AG09319 (cell line): Measurements from ENCODE around the gene FBXL7.

Experiments
- DNase-seq: peaks from one replicate; pipeline ENCODE4 v3.0.0-alpha.2; 2010; ENCODE audit warnings: low read depth; ENCODE audit errors: extremely low read depth
- TF ChIP-seq, protein P1 (sequence below): IDR thresholded peaks from 2 replicates; pipeline ENCODE4 v1.5.1; 2011; ENCODE audit warnings: low read depth, mild to moderate bottlenecking, inconsistent platforms, low read length, moderate library complexity

The FBXL7 gene

DNA sequence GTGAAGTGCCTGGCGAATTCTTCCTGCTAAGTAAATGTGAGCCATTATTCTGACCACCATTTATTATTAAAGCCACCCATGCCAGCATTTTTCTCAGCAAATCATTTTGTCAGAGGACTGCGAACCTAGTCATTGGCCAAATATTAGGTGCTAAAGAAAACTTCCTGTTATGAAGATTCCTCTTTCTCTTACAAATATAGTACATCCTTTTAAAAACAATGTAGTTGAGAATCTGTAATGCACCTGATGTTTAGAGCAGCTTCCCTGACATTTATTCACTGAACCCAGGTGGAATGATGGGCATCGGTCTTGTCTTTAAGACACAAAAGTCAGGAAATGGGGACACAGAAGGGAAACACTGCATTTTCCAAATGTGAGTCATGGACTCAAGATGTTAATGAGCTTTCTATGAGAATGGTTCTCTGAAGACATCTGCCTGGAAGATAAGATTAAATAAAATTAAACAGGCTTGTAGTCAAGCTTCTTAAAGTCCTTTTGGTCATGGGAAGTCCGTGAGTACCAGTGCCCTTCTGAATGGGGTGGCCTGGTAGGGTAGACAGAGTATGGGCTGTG is 290.6 kb downstream of the FBXL7 start:
- TF ChIP-seq, protein P1, sequence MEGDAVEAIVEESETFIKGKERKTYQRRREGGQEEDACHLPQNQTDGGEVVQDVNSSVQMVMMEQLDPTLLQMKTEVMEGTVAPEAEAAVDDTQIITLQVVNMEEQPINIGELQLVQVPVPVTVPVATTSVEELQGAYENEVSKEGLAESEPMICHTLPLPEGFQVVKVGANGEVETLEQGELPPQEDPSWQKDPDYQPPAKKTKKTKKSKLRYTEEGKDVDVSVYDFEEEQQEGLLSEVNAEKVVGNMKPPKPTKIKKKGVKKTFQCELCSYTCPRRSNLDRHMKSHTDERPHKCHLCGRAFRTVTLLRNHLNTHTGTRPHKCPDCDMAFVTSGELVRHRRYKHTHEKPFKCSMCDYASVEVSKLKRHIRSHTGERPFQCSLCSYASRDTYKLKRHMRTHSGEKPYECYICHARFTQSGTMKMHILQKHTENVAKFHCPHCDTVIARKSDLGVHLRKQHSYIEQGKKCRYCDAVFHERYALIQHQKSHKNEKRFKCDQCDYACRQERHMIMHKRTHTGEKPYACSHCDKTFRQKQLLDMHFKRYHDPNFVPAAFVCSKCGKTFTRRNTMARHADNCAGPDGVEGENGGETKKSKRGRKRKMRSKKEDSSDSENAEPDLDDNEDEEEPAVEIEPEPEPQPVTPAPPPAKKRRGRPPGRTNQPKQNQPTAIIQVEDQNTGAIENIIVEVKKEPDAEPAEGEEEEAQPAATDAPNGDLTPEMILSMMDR: no peak
- DNase-seq: no peak

GRCh38 chr5:15791274-15791673 is 291.3 kb downstream of the FBXL7 start:
- DNase-seq: no peak

GRCh38 chr5:15791859-15792258 is 291.9 kb downstream of the FBXL7 start:
- TF ChIP-seq, protein P1: no peak
- DNase-seq: no peak

More at GRCh38 chr5:15791274-15791673, 291.3 kb downstream of the FBXL7 start:
- TF ChIP-seq, protein P1: no peak; the same call in none of the 2 replicates

DNA sequence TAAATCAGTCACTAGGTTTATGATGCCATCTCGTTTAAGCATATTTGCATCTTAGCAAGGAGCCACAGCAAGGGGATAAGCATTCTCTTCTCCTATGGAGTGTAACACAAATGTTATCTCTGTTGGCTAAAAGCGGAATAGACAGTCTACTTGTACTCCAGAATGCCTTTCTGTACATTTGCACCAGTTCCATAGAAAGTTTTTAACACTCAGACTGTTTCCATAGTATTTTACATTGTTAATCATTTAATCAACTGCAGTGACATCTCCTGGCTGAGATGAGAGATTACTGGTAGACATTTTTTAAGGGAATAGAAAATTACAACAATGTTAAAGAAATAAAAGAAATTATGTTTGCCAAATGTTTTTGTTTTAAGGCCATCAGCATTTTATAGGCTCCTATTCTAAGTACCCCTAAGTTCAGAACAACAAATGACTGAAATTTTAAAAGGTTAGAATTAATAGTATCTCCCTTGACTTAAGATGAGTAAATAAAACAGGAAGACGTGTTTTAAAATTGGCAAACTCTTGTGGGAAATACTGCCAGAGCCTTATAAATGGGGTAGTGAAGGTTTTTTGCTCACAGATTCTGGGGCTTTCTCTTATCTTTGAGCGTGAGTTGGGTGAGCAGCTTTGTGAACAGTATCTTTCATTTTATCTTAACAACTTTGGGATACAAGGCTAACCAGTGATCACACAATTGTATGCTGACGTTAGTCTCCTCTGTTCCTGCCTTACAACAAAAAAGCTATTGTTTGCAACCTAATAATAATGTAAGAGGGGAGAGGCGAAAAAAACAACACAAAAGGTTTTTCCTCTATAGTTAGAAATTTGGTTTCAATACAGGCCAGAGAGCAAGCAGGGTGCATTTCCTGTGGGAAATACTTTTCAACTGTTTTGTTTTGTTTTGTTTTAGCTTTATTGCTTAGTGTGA is 294.3 kb downstream of the FBXL7 start:
- DNase-seq: no peak
- TF ChIP-seq, protein P1: peak; percentile 38

DNA sequence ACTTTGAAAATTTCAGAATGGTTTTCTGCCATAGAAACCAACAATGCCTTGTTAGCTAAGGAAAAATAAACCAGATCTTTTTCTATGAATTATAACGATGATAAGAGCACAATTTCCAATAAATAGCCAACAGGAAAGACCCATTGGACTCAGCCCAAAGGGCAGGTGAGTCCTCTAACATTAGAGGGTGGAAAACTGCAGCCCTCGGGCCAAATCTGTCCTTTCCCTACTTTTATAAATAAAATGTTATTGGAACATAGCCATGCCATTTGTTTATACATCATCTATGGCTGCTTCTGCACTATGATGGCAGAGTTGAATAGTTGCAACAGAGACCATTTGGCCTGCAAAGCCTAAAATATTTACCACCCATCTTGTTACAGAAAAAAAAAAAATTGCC is 296.1 kb downstream of the FBXL7 start:
- TF ChIP-seq, protein P1: no peak
- DNase-seq: no peak

DNA sequence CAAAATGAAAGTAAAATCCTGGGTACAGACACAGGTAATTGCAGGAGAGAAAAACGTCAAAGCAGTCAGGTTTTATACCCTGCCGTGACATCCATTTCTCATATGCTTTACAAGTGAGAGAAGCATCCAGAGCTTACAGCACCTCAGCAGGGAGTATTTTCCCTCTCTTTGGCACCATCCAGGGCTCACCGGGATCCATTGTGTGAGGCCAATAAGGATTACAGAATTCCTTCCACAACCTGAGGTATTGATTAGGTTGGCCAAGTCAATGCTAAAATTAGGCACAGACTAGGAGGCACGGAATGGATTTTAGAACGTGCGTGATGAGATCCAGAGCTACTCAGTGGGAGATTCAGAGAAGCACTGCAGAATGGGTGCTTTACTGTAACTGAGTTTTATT is 296.6 kb downstream of the FBXL7 start:
- DNase-seq: no peak
- TF ChIP-seq, protein P1: no peak

DNA sequence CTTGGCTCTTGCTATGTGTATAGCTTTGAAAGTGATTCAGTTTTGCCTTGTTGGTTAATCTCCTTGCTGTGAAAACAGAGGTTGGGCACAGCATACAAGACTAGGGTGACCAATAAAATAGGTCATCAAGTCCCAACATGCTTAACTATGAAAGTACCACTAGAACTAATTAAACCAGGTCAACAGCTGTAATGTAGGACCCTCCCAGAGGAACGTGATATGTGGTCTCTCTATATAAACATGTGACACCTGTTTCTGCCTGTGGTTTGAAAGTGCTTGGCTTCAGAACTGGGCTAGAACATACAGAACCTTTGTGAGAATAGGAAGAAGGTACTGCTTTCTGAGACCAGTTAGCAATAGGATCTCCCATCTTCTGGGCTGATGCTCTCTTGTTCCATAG is 297.1 kb downstream of the FBXL7 start:
- TF ChIP-seq, protein P1: no peak
- DNase-seq: no peak
